Measurements from ENCODE around the gene KLRC4. TPM values are rescaled to one million over a fixed set of nuclear protein-coding genes. Genes with fewer than 3 reads are reported as not detected.

Gene KLRC4
- total RNA-seq: 10 to 100 TPM; 15.9 to 54.7 (median 51.4) TPM
- total RNA-seq (2013): 142 TPM

- no peak for TF ChIP-seq CTCF (IDR thresholded peaks at IDR 0.05)
- Mint-ChIP-seq H3K36me3 (no peaks in the 10 kb centered on the region), H3K4me3 (peak within 1 kb of the TSS; percentile 81), H3K27ac (peak within 1 kb of the TSS; percentile 74 to 84), H3K27me3 (ENCODE audit: low read depth in 2 of 2) (no peaks in the 10 kb centered on the region), H3K4me1 (peaks cover 8 to 21% of the 10 kb centered on the region in 2 donors), H3K9me3 (no peaks in the 10 kb centered on the region)
- Histone ChIP-seq H3K36me3 (ENCODE audit: control insufficient read depth, insufficient read depth, low read length) (peaks cover 54% of the 10 kb centered on the region), H3K4me3 (ENCODE audit: low read length) (peak within 1 kb of the TSS; percentile 31), H3K27me3 (ENCODE audit: control insufficient read depth, insufficient read depth, low read length) (no peaks in the 10 kb centered on the region), H3K27ac (ENCODE audit: low read length) (peak within 1 kb of the TSS; percentile 38), H3K4me1 (ENCODE audit: control insufficient read depth, insufficient read depth, low read length) (peaks cover 13% of the 10 kb centered on the region), H3K9me3 (ENCODE audit: control insufficient read depth, insufficient read depth, low read length) (no peaks in the 10 kb centered on the region)
- intact Hi-C loops (cut with micrococcal nuclease): loop anchor here (5.0 kb wide), 1 partner anchor 37 kb away; no protein-coding TSS in a partner anchor
- DNase-seq (peak in 1 of 2 donors; percentile 34), ATAC-seq (peak; percentile 42 to 75 (median 61))
- WGBS (ENCODE audit: insufficient coverage): 0% methylated on average over 1 of the region's 1 CpG
Observed at GRCh38 chr12:10409392-10409791, at the start of gene KLRC4. KLRC4 (minus strand) TSS chr12:10409757; CDS start chr12:10409575, 182 bp downstream.

GRCh38 chr12:10457760-10458159 lies 48.2 kb upstream of the KLRC4 start:
- Mint-ChIP-seq H3K27me3 (ENCODE audit: low read depth in 2 of 2) (no peaks in the 10 kb centered on the region), H3K27ac (no peak overlapping the region), H3K4me1 (peaks cover 27 to 38% of the 10 kb centered on the region in 2 donors), H3K36me3 (peaks cover 45% of the 10 kb centered on the region), H3K9me3 (peaks cover 12 to 14% of the 10 kb centered on the region in 2 donors), H3K4me3 (no peak overlapping the region)
- TF ChIP-seq CTCF (IDR thresholded peaks at IDR 0.05): no peak
- ATAC-seq: no peak
- intact Hi-C loops (cut with micrococcal nuclease): no loop called here
- H3K9me3 ChIP-seq (ENCODE audit: control insufficient read depth, insufficient read depth, low read length): peaks cover 11% of the 10 kb centered on the region
- DNase-seq: no peak
- H3K4me3 ChIP-seq (ENCODE audit: low read length): no peak overlapping the region
- H3K27ac ChIP-seq (ENCODE audit: low read length): no peak overlapping the region
- H3K36me3 ChIP-seq (ENCODE audit: control insufficient read depth, insufficient read depth, low read length): no peaks in the 10 kb centered on the region
- peaks cover 15% of the 10 kb centered on the region for H3K4me1 ChIP-seq (ENCODE audit: control insufficient read depth, insufficient read depth, low read length)
- WGBS (ENCODE audit: insufficient coverage): 95% methylated on average over 3 of the region's 3 CpGs
- H3K27me3 ChIP-seq (ENCODE audit: control insufficient read depth, insufficient read depth, low read length): no peaks in the 10 kb centered on the region

GRCh38 chr12:10456856-10457255 lies 47.3 kb upstream of the KLRC4 start:
- WGBS (ENCODE audit: insufficient coverage): no CpG with 5 or more reads among the region's 2 CpGs

More at GRCh38 chr12:10456856-10457255, 47.3 kb upstream of the KLRC4 start:
- H3K4me3 Mint-ChIP-seq: no peak overlapping the region
- peaks cover 27 to 38% of the 10 kb centered on the region in 2 donors for H3K4me1 Mint-ChIP-seq
- Histone ChIP-seq H3K4me1 (ENCODE audit: control insufficient read depth, insufficient read depth, low read length) (peaks cover 15% of the 10 kb centered on the region), H3K36me3 (ENCODE audit: control insufficient read depth, insufficient read depth, low read length) (no peaks in the 10 kb centered on the region), H3K27me3 (ENCODE audit: control insufficient read depth, insufficient read depth, low read length) (no peaks in the 10 kb centered on the region), H3K27ac (ENCODE audit: low read length) (no peak overlapping the region), H3K9me3 (ENCODE audit: control insufficient read depth, insufficient read depth, low read length) (peaks cover 11% of the 10 kb centered on the region), H3K4me3 (ENCODE audit: low read length) (no peak overlapping the region)
- intact Hi-C loops (cut with micrococcal nuclease): no loop called here
- peaks cover 36% of the 10 kb centered on the region for H3K36me3 Mint-ChIP-seq
- no peak for DNase-seq
- no peak for ATAC-seq
- no peak for TF ChIP-seq CTCF (IDR thresholded peaks at IDR 0.05)
- no peak overlapping the region for H3K27ac Mint-ChIP-seq
- peaks cover 9 to 14% of the 10 kb centered on the region in 2 donors for H3K9me3 Mint-ChIP-seq
- no peaks in the 10 kb centered on the region for H3K27me3 Mint-ChIP-seq (ENCODE audit: low read depth in 2 of 2)

Measured in natural killer cell (primary cell).